ENCODE data around the gene DMAC2. TPM values are rescaled to one million over a fixed set of nuclear protein-coding genes. Genes with fewer than 3 reads are reported as not detected.
A peak's percentile ranks its signal among the peaks of the same experiment; 100 is the strongest.

The DMAC2 gene
- total and polyA plus RNA-seq, 4 donors: 25.5 to 51.7 (median 48.8) TPM

DNA sequence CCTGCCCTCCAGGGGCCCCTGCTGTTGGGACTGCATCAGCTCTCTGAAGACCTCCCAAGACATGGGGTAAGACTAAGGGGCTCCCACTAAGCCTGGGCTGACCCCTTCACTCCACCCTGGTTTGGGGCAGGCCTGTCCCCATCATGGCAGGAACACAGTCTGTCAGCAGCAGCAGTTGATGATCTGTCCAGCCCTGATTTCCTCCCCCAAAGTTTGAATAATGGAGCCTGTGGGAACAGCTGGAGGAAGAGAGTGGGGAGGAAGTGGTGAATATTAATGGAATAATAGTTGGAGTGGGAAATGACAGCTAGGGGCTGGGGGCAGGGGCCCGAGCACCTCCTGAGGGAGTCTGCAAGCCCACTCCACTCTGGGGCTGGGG, 11.2 kb downstream of the DMAC2 start:
- Histone ChIP-seq H3K9ac (ENCODE audit: insufficient read depth in 1 of 2, low read length in 2 of 2) (no peak overlapping the region), H3K27ac (ENCODE audit: low read depth in 1 of 2, low read length in 1 of 2) (peak overlapping the region; percentile 66 to 90), H3K36me3 (ENCODE audit: control insufficient read depth in 4 of 4, insufficient read depth in 4 of 4, low read length in 4 of 4) (peaks cover 0 to 33% (median 13%) of the 10 kb centered on the region in 4 donors), H3K4me1 (ENCODE audit: control insufficient read depth in 5 of 5, insufficient read depth in 5 of 5, low read length in 5 of 5) (peaks cover 0 to 23% (median 13%) of the 10 kb centered on the region in 5 donors), H3K4me3 (no peak overlapping the region), H3K27me3 (ENCODE audit: control insufficient read depth in 3 of 3, insufficient read depth in 3 of 3, low read length in 2 of 3) (no peaks in the 10 kb centered on the region), H3K9me3 (ENCODE audit: control insufficient read depth in 4 of 4, insufficient read depth in 3 of 4, low read length in 3 of 4) (peaks cover 0 to 3% (median 0%) of the 10 kb centered on the region in 4 donors)
- DNase-seq: no peak
- TF ChIP-seq, protein P1, sequence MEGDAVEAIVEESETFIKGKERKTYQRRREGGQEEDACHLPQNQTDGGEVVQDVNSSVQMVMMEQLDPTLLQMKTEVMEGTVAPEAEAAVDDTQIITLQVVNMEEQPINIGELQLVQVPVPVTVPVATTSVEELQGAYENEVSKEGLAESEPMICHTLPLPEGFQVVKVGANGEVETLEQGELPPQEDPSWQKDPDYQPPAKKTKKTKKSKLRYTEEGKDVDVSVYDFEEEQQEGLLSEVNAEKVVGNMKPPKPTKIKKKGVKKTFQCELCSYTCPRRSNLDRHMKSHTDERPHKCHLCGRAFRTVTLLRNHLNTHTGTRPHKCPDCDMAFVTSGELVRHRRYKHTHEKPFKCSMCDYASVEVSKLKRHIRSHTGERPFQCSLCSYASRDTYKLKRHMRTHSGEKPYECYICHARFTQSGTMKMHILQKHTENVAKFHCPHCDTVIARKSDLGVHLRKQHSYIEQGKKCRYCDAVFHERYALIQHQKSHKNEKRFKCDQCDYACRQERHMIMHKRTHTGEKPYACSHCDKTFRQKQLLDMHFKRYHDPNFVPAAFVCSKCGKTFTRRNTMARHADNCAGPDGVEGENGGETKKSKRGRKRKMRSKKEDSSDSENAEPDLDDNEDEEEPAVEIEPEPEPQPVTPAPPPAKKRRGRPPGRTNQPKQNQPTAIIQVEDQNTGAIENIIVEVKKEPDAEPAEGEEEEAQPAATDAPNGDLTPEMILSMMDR (IDR thresholded peaks at IDR 0.05; ENCODE audit: control extremely low read depth, extremely low read depth): no peak
- WGBS, 2 donors: 13 to 41% methylated on average over 1 of the region's 1 CpG
- ATAC-seq (ENCODE audit: insufficient read depth, low FRiP score): no peak

DNA sequence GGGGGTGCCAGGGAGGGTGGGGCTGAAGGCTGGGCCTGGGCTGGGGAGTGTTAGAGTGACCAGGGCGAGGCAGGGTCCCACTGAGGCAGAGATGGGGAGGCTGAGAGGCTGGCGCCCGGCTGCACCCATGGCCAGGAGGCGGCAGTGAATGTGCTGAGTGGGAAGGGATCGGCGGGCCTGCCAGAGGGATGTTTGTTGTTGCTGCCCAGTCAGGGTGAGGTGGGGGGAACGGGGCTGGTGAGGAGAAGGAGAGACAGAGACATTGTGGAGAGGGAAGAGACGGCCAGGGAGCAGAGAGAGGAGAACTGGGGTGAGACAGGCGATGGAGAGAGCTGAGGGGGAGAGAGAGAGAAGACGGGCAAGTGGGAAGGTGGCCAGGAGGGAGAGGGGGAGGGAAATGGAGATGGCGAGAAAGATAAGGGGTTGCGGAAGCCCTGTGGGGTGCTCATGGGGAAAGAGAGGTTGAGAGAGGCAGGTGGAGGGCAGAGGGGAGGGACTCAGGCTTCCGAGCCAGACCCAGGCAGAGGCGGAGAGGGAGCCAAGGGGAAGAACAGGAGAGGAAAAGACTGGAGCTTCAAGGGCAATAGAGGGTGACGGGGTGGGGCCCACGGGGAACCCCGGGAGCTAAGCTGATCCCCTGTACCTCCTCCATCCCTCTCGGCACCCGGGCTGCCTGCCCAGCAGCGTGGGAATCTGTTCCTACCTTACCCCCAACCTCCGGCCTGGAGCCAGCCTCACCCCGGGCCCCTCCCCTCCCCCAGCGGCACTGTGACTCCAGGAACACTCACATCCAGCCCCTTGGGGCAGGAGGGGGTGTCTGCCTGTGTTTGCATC, 11.8 kb downstream of the DMAC2 start:
- peak; percentile 24 to 53 (median 32) for DNase-seq
- Histone ChIP-seq H3K36me3 (ENCODE audit: control insufficient read depth in 4 of 4, insufficient read depth in 4 of 4, low read length in 4 of 4) (peaks cover 0 to 31% (median 11%) of the 10 kb centered on the region in 4 donors), H3K4me1 (ENCODE audit: control insufficient read depth in 5 of 5, insufficient read depth in 5 of 5, low read length in 5 of 5) (peaks cover 0 to 23% (median 13%) of the 10 kb centered on the region in 5 donors), H3K9me3 (ENCODE audit: control insufficient read depth in 4 of 4, insufficient read depth in 3 of 4, low read length in 3 of 4) (peaks cover 0 to 3% (median 0%) of the 10 kb centered on the region in 4 donors), H3K27ac (ENCODE audit: low read depth in 1 of 2, low read length in 1 of 2) (peak overlapping the region; percentile 66 to 90), H3K4me3 (no peak overlapping the region), H3K9ac (ENCODE audit: insufficient read depth in 1 of 2, low read length in 2 of 2) (peak overlapping the region; percentile 13 to 33), H3K27me3 (ENCODE audit: control insufficient read depth in 3 of 3, insufficient read depth in 3 of 3, low read length in 2 of 3) (no peaks in the 10 kb centered on the region)
- peak; percentile 5 for ATAC-seq (ENCODE audit: insufficient read depth, low FRiP score)
- WGBS, 2 donors: 2 to 3% methylated on average over 19 to 23 of the region's 23 CpGs
- TF ChIP-seq, protein P1 (IDR thresholded peaks at IDR 0.05; ENCODE audit: control extremely low read depth, extremely low read depth): no peak

DNA sequence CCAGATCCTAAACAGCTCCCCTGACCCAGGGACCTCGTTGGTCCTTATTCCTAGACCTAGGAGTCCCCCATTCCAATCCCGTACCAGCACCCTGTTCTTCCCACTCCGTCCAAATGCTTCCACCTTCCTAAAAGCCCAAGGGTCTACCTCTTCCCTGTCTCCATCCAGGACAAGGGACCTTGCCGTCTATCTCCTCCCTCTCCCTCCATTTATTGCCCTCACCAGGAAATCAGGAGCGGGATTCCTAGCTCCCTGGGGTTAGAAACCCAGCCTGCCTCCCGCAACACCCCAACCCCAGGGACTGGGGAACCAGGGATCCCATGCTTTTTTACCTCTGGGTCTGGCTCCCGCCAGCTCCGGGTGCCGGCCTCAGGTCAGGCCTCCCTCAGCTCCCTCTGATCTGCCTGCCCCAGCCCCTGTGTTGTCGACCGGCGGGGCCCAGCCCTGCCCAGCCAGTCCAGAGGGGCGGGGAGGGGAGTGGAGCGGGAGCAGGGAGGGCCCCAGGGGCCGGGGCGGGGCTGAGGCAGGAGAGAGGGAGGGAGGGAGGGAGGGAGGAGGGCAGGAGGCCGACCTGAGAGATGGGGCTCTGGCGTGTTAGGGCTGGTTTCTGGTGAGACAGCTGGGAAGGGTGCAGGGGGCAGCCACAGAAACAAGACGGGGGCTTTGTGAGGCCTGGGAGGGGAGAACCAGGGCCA, 12.6 kb downstream of the DMAC2 start, which contains the start of gene B3GNT8:
Gene B3GNT8, minus strand, starts transcription at position 423 of the 695 bp plus-strand sequence. CDS start 596 bp downstream, outside the sequence.
- H3K27me3 ChIP-seq (ENCODE audit: control insufficient read depth in 3 of 3, insufficient read depth in 3 of 3, low read length in 2 of 3): no peaks in the 10 kb centered on the region
- H3K4me1 ChIP-seq (ENCODE audit: control insufficient read depth in 5 of 5, insufficient read depth in 5 of 5, low read length in 5 of 5): peaks cover 0 to 23% (median 13%) of the 10 kb centered on the region in 5 donors
- DNase-seq (peak; percentile 75 to 89 (median 84)), ATAC-seq (ENCODE audit: insufficient read depth, low FRiP score) (peak; percentile 87)
- H3K4me3 ChIP-seq: peak within 1 kb of the TSS; percentile 35
- H3K36me3 ChIP-seq (ENCODE audit: control insufficient read depth in 4 of 4, insufficient read depth in 4 of 4, low read length in 4 of 4): peaks cover 0 to 30% (median 6%) of the 10 kb centered on the region in 4 donors
- peak within 1 kb of the TSS; percentile 66 to 90 for H3K27ac ChIP-seq (ENCODE audit: low read depth in 1 of 2, low read length in 1 of 2)
- TF ChIP-seq, protein P1 (IDR thresholded peaks at IDR 0.05; ENCODE audit: control extremely low read depth, extremely low read depth): no peak
- H3K9me3 ChIP-seq (ENCODE audit: control insufficient read depth in 4 of 4, insufficient read depth in 3 of 4, low read length in 3 of 4): no peaks in the 10 kb centered on the region
- H3K9ac ChIP-seq (ENCODE audit: insufficient read depth in 1 of 2, low read length in 2 of 2): peak within 1 kb of the TSS; percentile 33 to 45
- 7 to 8% methylated on average over 16 to 19 of the region's 19 CpGs for WGBS, 2 donors

Data from lung (tissue), 12 donors.